ENCODE measurements around the gene RCSD1.

GRCh38 chr1:167710836-167711235 is 80.8 kb downstream of the RCSD1 start:
- TF ChIP-seq CTCF (IDR thresholded peaks at IDR 0.05; ENCODE audit: low read depth, low read length, poor library complexity, severe bottlenecking), result no peak
- TF ChIP-seq EZH2phosphoT487 (IDR thresholded peaks at IDR 0.05; ENCODE audit: borderline replicate concordance, low read length), result no peak

Data from DOHH2 (cell line).